Non-pigmented ciliary epithelial cell (primary cell): Measurements from ENCODE around the gene CALCR.
"Not testable (repeated sequence)": the region's sequence is repeated elsewhere in the genome, so short reads cannot be mapped to it uniquely, and the experiment has no call there.

Experiments used
- DNase-seq: peaks from one replicate; pipeline ENCODE4 v3.0.0-alpha.2; 2010; ENCODE audit warnings: low read depth

CALCR gene

GRCh38 chr7:93562106-93562505, 12.4 kb downstream of the CALCR start:
- no peak for DNase-seq

GRCh38 chr7:93559639-93560491, 14.7 kb downstream of the CALCR start:
- DNase-seq: no peak

GRCh38 chr7:93558705-93559614, 15.6 kb downstream of the CALCR start:
- DNase-seq: no peak

GRCh38 chr7:93551931-93552330, 22.6 kb downstream of the CALCR start:
- DNase-seq: no peak

- peak; percentile 34 for DNase-seq
Observed at GRCh38 chr7:93551063-93551895, 23.2 kb downstream of the CALCR start.

- no peak for DNase-seq
Observed at GRCh38 chr7:93547716-93548115, 26.8 kb downstream of the CALCR start.

- DNase-seq: no peak
Observed at GRCh38 chr7:93544691-93545090, 29.8 kb downstream of the CALCR start.

- no peak for DNase-seq
Observed at GRCh38 chr7:93538061-93538460, 36.5 kb downstream of the CALCR start.

- no peak for DNase-seq
Observed at GRCh38 chr7:93535616-93536015, 38.9 kb downstream of the CALCR start.

GRCh38 chr7:93530701-93531100, 43.8 kb downstream of the CALCR start:
- DNase-seq: no peak

GRCh38 chr7:93516834-93517233, 57.7 kb downstream of the CALCR start:
- DNase-seq: no peak

- DNase-seq: no peak
Observed at GRCh38 chr7:93515144-93515543, 59.4 kb downstream of the CALCR start.

GRCh38 chr7:93509303-93509702, 65.2 kb downstream of the CALCR start:
- DNase-seq: no peak

GRCh38 chr7:93503088-93503487, 71.4 kb downstream of the CALCR start:
- no peak for DNase-seq

GRCh38 chr7:93491860-93492259, 82.7 kb downstream of the CALCR start:
- DNase-seq: not testable (repeated sequence)

- no peak for DNase-seq
Observed at GRCh38 chr7:93476491-93477344, 97.8 kb downstream of the CALCR start.

GRCh38 chr7:93475811-93476210, 98.7 kb downstream of the CALCR start:
- DNase-seq: no peak

- DNase-seq: no peak
Observed at GRCh38 chr7:93471456-93471855, 103.1 kb downstream of the CALCR start.

- DNase-seq: no peak
Observed at GRCh38 chr7:93463764-93464163, 110.8 kb downstream of the CALCR start.

GRCh38 chr7:93461350-93461749, 113.2 kb downstream of the CALCR start:
- DNase-seq: no peak

GRCh38 chr7:93453262-93453661, 121.3 kb downstream of the CALCR start:
- no peak for DNase-seq
